Heart right ventricle (tissue), 16 donors: ENCODE results near the gene DUSP12. TPM values are rescaled to one million over a fixed set of nuclear protein-coding genes. Genes with fewer than 3 reads are reported as not detected.

Experiments
- ATAC-seq, 8 donors: fragments of 200-7000 bp; cut with Tn5 transposase; one replicate each; pipeline ENCODE4 v1.9.1; 2020; ENCODE audit warnings: mild to moderate bottlenecking in 8 of 8, moderate library complexity in 8 of 8, moderate number of reproducible peaks in 1 of 8
- DNase-seq, 2 donors: peaks; one replicate each; pipeline ENCODE4 v3.0.0-alpha.2; 2020
- H3K27ac ChIP-seq, 10 donors: fragments of 200-600 bp; sonication (generic) in 2 of 10; one replicate each; pipeline versions ENCODE4 v1.5.0 to v1.8.0; 2020 to 2022; ENCODE audit warnings: mild to moderate bottlenecking in 3 of 10
- H3K27me3 ChIP-seq, 7 donors: fragments of 200-600 bp; one replicate each; pipeline ENCODE4 v1.8.0; 2021 to 2022; ENCODE audit warnings: mild to moderate bottlenecking in 2 of 7
- H3K36me3 ChIP-seq, 9 donors: fragments of 200-600 bp; sonication (generic) in 1 of 9; one replicate each; pipeline versions ENCODE4 v1.5.0 to v1.8.0; 2020 to 2022; ENCODE audit warnings: mild to moderate bottlenecking in 2 of 9
- H3K4me1 ChIP-seq, 9 donors: fragments of 200-600 bp; sonication (generic) in 1 of 9; one replicate each; pipeline versions ENCODE4 v1.5.0 to v1.8.0; 2020 to 2022; ENCODE audit warnings: mild to moderate bottlenecking in 4 of 9
- H3K4me3 ChIP-seq, 10 donors: fragments of 200-600 bp; sonication (generic) in 2 of 10; one replicate each; pipeline versions ENCODE4 v1.5.0 to v1.8.0; 2020 to 2022; ENCODE audit warnings: mild to moderate bottlenecking in 7 of 10, moderate library complexity in 2 of 10
- H3K9me3 ChIP-seq, 11 donors: fragments of 200-600 bp in 10 of 11; sonication (generic) in 2 of 11; one replicate each; pipeline versions ENCODE4 v1.5.0 to v1.8.0; 2013 to 2022; ENCODE audit warnings: mild to moderate bottlenecking in 2 of 11, control low read depth in 1 of 11, moderate library complexity in 1 of 11
- CTCF ChIP-seq, 9 donors: fragments of 200-600 bp; sonication (generic) in 2 of 9; IDR thresholded peaks; one replicate each; pipeline versions ENCODE4 v1.5.0 to v1.8.0; 2021 to 2022; ENCODE audit warnings: antibody characterized with exemption in 9 of 9, mild to moderate bottlenecking in 5 of 9, moderate library complexity in 1 of 9
- WGBS, 2 donors: extraction: QIAGEN DNeasy Blood & Tissue Kit; methylation state at CpG; one replicate each; pipeline ENCODE4 v1.1.7; 2013; ENCODE audit warnings: inconsistent platforms in 1 of 2; 5-methylcytosine and 5-hydroxymethylcytosine counted together
- intact Hi-C, 10 donors: fragments of 100-400 bp; cut with DNase I; formaldehyde crosslinking; loops; one replicate each; pipeline versions ENCODE4 v1.11.1 to v1.14.2; 2022
- polyA plus RNA-seq, 2 donors: library from polyadenylated mRNA; stranded (reverse); fragments of 200-250 nt; gene quantifications; one replicate each; pipeline ENCODE4 v1.2.3, GENCODE V29; 2013
- total RNA-seq, 10 donors: library from RNA; stranded (reverse); fragmentation: NEBNext Ultra II Directional in 3 of 10; extraction: Animal tissue kit (Norgen Biotek cat#: 25700) in 3 of 10; gene quantifications; one replicate each; pipeline versions ENCODE4 v1.2.1 to v1.2.4, GENCODE V29; 2021 to 2023
- donor health status: Arrhythmogenic right ventricular cardiomyopathy.
- donor health status: ischemic (EF 13 %, LVEDD 7.1; RV severe dilation, severe dysfunction).
- donor health status: healthy with polysubstance abuse.
- donor health status: DM: no; HTN: yes; CAD: no.
- donor health status: DM: no; HTN: no; CAD: no.
- donor health status: ischemic (EF 25% LVEDD 6.9; RV normal size, moderate dysfunction).
- donor health status: ischemic (EF 25% LVEDD 5.7; RV mildly dilated, moderate dysfunction).
- donor health status: healthy.
- donor health status: DM: yes; HTN: yes; CAD: no.
- donor health status: Ischemic cardiomyopathy.
- donor health status: ischemic (EF 35%, LVEDD 5.7; RV mildly dilated, moderate dysfunction).
- donor health status: nonischemic (EF 11% LVEDD 7.7; RV severe dilation, severe dysfunction).
- donor health status: DM: yes; HTN: yes; CAD: no.
- donor health status: PGD.
- donor health status: ischemic (EF 29% LVEDD 5.4; RV normal size, mild dysfunction).
- donor health status: nonischemic (EF 23%, LVEDD 6.1; RV moderate dilation, normal function).

The DUSP12 gene
- total and polyA plus RNA-seq, 12 donors = 3.5 to 15.3 (median 7.5) TPM

- peak in 3 of 8 donors; percentile 35 to 66 (median 64) for ATAC-seq
Observed at GRCh38 chr1:161733526-161733925, 16.1 kb upstream of the DUSP12 start.

GRCh38 chr1:161735837-161736236, 13.7 kb upstream of the DUSP12 start:
- ATAC-seq (no peak), DNase-seq (no peak)
- no peak for TF ChIP-seq CTCF (IDR thresholded peaks at IDR 0.05)
- Histone ChIP-seq H3K27me3 (peaks cover 0 to 9% (median 0%) of the 10 kb centered on the region in 7 donors), H3K9me3 (no peaks in the 10 kb centered on the region), H3K4me1 (peaks cover 0 to 44% (median 0%) of the 10 kb centered on the region in 9 donors), H3K36me3 (no peaks in the 10 kb centered on the region), H3K4me3 (no peak overlapping the region), H3K27ac (no peak overlapping the region)
- WGBS, 2 donors = 93 to 99% methylated on average over 3 of the region's 3 CpGs
- intact Hi-C loops = no loop called here

More at GRCh38 chr1:161733526-161733925, 16.1 kb upstream of the DUSP12 start:
- peak overlapping the region in 5 of 10 donors; percentile 0 to 46 (median 36) for H3K27ac ChIP-seq
- no peak for DNase-seq
- peaks cover 0 to 35% (median 0%) of the 10 kb centered on the region in 9 donors for H3K4me1 ChIP-seq
- no peak overlapping the region for H3K4me3 ChIP-seq
- peaks cover 0 to 15% (median 0%) of the 10 kb centered on the region in 7 donors for H3K27me3 ChIP-seq
- TF ChIP-seq CTCF (IDR thresholded peaks at IDR 0.05) = no peak
- 13 to 26% methylated on average over 1 of the region's 1 CpG for WGBS, 2 donors
- intact Hi-C loops = no loop called here
- no peaks in the 10 kb centered on the region for H3K9me3 ChIP-seq
- no peaks in the 10 kb centered on the region for H3K36me3 ChIP-seq

- no peak for ATAC-seq
- H3K9me3 ChIP-seq = no peaks in the 10 kb centered on the region
- no peak overlapping the region for H3K4me3 ChIP-seq
- no peak overlapping the region for H3K27ac ChIP-seq
- H3K4me1 ChIP-seq = peaks cover 0 to 50% (median 0%) of the 10 kb centered on the region in 9 donors
- H3K36me3 ChIP-seq = no peaks in the 10 kb centered on the region
- DNase-seq = no peak
- no peak for TF ChIP-seq CTCF (IDR thresholded peaks at IDR 0.05)
- intact Hi-C loops = no loop called here
- H3K27me3 ChIP-seq = peaks cover 0 to 9% (median 0%) of the 10 kb centered on the region in 7 donors
- WGBS, 2 donors = 64 to 82% methylated on average over 3 to 4 of the region's 4 CpGs
Observed at GRCh38 chr1:161736335-161736969, 13.1 kb upstream of the DUSP12 start.

- Histone ChIP-seq H3K36me3 (no peaks in the 10 kb centered on the region), H3K27me3 (peaks cover 0 to 9% (median 0%) of the 10 kb centered on the region in 7 donors), H3K27ac (no peak overlapping the region), H3K4me1 (peaks cover 0 to 53% (median 0%) of the 10 kb centered on the region in 9 donors), H3K9me3 (no peaks in the 10 kb centered on the region), H3K4me3 (no peak overlapping the region)
- ATAC-seq (no peak), DNase-seq (no peak)
- WGBS, 2 donors = 46 to 62% methylated on average over 2 of the region's 2 CpGs
- TF ChIP-seq CTCF (IDR thresholded peaks at IDR 0.05) = no peak
- intact Hi-C loops = no loop called here
Observed at GRCh38 chr1:161737625-161738024, 12.0 kb upstream of the DUSP12 start.
